Amniotic epithelial cell (primary cell): ENCODE measurements around the gene NUAK2.

Experiments used
- DNase-seq: peaks from one replicate; pipeline ENCODE4 v3.0.0-alpha.2; 2010; ENCODE audit warnings: low read depth

Gene NUAK2

GRCh38 chr1:205273551-205273982 is 48.0 kb downstream of the NUAK2 start:
- DNase-seq = peak; percentile 63

- no peak for DNase-seq
These were observed 49.0 kb downstream of the NUAK2 start for GRCh38 chr1:205272536-205272935.

- no peak for DNase-seq
These were observed 49.8 kb downstream of the NUAK2 start for GRCh38 chr1:205271745-205272144.

GRCh38 chr1:205271277-205271676 is 50.3 kb downstream of the NUAK2 start:
- no peak for DNase-seq

- DNase-seq = peak; percentile 66
These were observed 50.8 kb downstream of the NUAK2 start for GRCh38 chr1:205270764-205271163.

GRCh38 chr1:205270271-205270670 is 51.3 kb downstream of the NUAK2 start:
- no peak for DNase-seq

GRCh38 chr1:205269711-205270110 is 51.8 kb downstream of the NUAK2 start:
- no peak for DNase-seq

- no peak for DNase-seq
These were observed 52.5 kb downstream of the NUAK2 start for GRCh38 chr1:205268846-205269680.

GRCh38 chr1:205267306-205267902 is 54.1 kb downstream of the NUAK2 start:
- no peak for DNase-seq

GRCh38 chr1:205266611-205267305 is 54.8 kb downstream of the NUAK2 start:
- DNase-seq = no peak

GRCh38 chr1:205263580-205264190 is 57.9 kb downstream of the NUAK2 start:
- peak; percentile 79 for DNase-seq

- DNase-seq = peak; percentile 75
These were observed 58.8 kb downstream of the NUAK2 start for GRCh38 chr1:205262731-205263171.

GRCh38 chr1:205261946-205262691 is 59.4 kb downstream of the NUAK2 start:
- peak; percentile 35 for DNase-seq

GRCh38 chr1:205260948-205261732 is 60.4 kb downstream of the NUAK2 start:
- peak; percentile 75 for DNase-seq

- DNase-seq = no peak
These were observed 61.5 kb downstream of the NUAK2 start for GRCh38 chr1:205259998-205260397.

- DNase-seq = peak; percentile 40
These were observed 62.2 kb downstream of the NUAK2 start for GRCh38 chr1:205259324-205259832.

GRCh38 chr1:205258719-205259118 is 62.8 kb downstream of the NUAK2 start:
- peak; percentile 73 for DNase-seq

- DNase-seq = peak; percentile 26
These were observed 63.3 kb downstream of the NUAK2 start for GRCh38 chr1:205258261-205258691.

- no peak for DNase-seq
These were observed 63.8 kb downstream of the NUAK2 start for GRCh38 chr1:205257735-205258134.

GRCh38 chr1:205256951-205257625 is 64.5 kb downstream of the NUAK2 start:
- DNase-seq = no peak
